DMS79 (cell line): ENCODE results near the gene GNPDA1.

Experiments used
- DNase-seq: peaks from one replicate; lab custom pipeline; 2025; lab: John Stamatoyannopoulos, UW

GNPDA1 gene

DNA sequence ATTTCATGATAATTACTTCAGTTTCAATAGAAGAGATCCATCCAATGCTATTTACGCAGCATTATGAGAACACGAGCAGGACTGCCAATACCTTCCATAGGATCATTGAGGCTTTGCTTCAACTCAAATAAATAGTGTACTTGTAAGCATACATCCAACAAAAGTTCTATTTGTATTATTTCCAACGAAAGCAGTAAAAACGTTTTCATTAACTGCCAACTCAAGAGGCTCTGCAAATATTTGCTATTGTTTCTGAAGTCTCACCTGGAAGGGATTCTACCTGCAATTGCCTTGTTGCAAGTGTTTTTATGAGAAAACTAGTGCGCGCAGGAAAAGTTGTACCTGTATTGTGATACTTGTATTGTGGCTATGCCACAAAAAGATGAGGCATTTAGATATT is 11.0 kb upstream of the GNPDA1 start:
- DNase-seq: no peak

DNA sequence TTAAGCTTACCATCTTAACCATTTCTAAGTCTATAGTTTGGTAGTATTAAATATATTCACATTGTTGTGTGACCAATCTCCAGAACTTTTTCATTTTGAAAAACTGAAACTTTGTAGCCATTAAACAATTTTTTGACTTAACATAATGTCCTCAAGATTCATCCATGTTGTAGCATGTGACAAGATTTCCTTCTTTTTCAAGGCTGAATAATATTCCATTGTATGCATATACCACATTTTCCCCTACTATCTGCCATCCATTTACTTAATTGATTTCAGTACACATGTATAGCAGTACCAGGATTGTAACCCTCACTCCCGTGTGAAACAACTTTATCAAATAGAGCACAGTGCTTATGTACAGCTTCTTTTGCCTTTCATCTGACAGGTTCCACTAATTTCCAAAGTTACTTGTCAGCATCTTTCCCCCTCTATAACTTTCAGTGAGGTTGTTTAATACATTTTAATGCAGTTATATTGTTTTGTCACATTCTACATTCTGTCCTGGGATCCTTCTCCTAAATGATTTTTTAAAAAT is 7.4 kb upstream of the GNPDA1 start:
- no peak for DNase-seq

DNA sequence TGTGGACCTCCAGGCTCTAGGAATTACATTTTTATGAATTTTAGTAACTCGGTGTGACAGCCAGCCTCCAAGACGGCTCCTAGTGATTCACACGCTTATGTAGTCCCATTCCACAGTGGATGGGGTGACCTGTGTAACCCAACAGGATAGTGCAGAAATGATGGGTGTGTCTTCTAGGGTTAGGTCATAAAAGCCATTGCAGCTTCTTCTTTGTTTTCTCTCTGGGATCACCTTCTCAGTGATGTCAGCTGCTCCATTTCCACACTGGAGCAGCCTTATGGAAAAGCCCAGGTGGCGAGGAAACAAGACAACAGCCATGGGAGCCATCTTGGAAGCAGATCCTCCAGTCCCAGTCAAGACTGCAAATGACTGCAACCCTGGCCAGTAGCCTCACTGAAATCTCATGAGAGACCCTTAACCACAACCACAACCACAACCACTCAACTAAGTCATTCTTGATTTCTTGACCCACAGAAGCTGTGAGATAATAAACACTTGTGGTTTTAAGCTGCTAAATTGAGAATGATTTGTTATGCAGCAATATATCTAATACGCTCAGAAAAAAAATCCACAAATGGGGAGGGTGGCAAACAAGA is 5.1 kb upstream of the GNPDA1 start:
- DNase-seq: no peak

DNA sequence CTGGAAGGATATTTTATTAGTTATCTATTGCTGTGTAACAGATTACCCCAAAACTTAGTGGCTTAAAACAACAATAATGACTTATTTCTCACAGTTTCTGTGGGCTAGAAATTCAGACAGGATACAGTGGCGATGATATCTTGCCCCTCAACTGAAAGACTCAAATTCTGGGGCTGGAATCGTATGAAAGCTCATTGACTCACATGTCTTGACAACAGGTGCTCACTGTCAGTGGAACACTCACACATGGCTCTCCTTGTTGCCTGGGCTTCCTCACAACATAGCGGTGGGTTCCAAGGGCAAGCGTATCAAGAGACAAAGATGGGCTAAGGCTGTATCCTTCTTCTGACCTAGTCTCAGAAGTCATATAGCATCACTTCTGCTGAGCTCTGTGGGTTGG is 3.7 kb upstream of the GNPDA1 start:
- no peak for DNase-seq

DNA sequence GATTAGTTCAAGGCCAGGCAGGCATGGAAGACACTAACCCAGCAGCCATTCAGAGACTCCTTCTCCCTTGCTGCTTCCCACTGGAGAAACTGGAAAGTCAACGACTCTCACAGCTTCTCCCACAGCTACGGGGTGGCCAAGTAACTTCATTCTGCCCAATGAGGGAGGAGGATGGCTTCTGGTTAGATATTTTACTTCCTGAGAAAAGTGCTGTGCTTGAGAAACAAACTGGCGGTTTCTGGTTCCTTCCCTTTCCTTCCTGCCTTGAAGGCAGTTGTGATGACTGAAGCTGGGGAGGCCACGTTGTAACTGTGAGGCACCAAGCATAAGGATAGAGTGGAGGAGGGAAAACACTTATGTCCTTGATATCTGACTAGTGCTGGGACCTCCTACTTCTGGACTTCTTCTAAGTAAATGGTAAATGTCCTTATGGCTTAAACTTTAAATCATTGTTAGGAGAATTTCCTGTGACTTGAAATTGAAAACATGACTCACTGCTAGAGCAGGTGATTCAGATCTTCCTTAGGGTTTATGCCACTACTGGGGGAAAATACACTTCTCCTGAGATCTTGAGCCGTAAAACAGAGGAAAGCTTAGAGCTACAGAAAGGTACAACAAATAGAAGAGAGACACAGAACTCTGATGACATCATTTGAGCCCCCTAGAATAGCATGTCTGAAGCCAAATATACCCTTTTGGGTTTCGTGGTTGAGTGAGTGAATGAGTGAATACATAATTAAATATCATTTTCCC is 3.1 kb upstream of the GNPDA1 start:
- no peak for DNase-seq

DNA sequence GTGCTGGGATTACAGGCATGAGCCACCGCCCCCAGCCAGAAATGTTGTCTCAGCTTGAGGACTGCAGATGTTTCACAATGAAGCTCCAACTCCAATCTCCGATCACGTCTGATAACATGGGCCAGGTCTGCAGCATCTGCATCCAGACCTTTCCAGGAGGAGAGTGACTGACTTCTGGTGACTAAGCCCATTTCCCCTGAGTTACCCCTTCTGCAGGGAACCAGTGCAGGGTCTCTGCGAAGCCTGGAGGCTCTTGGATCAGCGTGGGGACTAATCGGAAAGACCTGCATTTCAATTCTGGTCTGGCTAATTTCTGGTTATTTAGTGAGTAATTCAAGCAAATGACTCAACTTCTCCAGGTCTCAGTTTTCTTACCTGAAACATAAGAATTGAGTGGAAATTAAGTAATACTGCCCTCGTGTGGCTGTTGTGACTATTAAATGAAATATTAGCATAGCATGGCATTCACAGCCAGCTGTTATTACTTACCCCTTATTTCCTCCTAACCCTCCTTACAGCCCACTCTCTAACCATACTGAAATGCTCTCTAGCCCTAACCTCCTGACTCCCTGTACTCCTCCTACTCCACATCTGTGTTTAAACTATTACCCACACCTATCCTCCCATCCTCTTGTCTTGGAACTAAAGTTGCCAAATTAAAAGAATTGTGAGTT is 2.2 kb upstream of the GNPDA1 start:
- no peak for DNase-seq

DNA sequence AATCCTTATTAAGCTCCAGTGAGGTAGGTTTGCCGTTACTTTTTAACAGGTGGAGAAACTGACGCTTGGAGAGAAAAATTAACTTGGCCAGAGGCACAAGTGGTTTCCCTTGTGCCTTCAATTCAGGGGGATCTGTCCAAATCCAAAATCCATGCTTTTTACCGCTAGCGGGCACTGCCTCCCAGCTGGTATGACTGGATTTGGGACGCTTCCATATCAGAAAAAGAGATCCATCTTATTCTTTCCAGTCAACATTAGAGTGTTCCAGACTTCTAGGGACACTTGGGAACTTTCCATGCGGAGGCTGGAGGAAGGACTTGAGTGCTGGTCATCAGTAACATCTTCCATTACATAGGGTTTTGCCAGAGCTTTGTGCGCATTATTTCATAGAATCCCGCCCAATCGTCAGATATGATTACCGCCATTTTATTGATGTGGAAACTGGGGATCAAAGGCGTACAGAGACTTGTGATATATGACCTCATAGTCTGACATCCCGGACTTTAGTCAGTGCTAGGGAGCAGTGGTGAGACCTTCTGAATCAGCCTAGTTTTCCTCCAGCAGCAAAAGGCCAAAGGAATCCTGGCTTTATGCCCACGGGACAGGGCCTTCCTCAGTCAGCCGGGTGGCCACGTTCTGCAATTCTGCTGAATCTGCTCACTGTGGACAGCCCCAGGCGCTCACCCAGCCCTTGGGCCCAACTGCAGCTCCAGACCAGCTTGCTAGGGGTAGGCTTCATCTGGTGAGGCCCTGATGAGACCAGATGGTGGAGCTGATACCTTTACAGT is 1.1 kb upstream of the GNPDA1 start:
- no peak for DNase-seq

DNA sequence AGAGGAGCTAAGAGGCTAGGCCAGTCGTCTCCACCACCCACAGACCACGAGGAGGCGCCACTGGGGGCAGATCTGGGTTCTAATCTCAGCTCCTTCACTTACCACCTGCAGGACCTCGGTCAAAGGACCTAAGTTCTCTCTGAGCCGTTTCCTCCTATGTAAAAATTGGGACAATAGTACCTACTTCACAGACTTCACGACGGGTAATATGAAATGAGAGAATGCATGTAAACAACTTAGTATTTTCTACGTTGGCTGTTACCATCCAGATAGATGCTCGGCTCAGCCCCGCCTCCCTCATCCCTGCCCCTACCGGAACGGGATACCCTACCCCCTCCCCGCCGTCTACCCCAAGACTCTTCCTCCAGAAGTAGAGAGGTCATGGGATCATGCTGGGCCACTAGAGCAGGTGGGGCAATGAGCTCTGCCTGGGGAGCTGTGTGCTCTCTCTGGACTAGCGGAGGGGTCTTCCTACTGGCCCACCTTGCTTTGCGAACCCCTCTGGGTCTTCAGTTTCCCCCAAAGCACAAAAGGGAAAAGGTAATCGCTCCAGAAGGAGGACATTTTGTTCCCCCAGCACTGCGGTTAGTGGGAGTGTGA is 541 bp downstream of the GNPDA1 start:
- no peak for DNase-seq

DNA sequence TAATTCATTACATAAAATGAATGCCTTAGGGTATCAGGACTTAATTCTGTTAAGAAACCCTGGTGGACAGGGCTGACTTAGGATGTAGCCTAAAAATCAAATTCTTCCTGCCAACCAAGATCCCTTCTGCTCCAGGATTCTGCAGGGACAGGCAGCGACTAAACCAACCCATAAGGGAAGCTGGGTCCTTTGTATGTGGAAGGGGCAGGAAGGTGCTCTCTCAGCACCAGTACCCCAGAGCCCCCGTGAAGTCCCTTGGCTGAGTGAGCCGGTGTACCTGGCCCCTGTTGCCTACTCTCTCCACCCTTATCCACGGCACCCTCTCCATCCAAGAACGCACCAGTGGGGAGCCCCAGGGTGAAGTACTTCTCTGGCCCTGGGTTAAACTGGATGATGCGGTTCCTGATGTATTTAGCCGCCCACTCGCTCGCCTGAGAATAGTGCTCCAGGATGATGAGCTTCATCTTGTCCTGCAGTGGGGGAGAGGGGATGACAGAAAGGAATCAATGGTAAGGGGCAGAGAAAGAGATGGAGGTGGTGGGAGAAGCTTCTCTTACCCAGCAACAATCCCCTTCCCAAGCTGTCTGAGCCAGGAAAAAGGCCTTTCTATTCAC is 1.1 kb downstream of the GNPDA1 start:
- DNase-seq: no peak

DNA sequence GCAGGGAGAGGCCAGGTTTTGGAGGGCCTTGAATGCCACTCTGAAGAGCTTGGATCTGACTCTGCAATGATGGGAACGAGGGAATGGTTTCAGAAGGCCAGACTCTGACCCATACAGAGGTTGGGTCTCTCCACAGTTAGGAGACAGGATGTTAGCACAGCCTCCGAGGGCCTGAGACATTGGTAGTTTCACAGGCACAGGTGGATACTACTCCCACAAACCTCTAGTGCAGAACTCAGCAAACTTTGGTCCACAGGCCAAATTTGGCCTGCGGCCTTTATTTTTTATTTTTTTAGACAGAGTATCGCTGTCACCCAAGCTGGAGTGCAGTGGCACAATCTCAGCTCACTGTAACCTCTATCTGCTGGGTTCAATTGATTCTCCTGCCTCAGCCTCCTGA is 2.9 kb downstream of the GNPDA1 start:
- no peak for DNase-seq

DNA sequence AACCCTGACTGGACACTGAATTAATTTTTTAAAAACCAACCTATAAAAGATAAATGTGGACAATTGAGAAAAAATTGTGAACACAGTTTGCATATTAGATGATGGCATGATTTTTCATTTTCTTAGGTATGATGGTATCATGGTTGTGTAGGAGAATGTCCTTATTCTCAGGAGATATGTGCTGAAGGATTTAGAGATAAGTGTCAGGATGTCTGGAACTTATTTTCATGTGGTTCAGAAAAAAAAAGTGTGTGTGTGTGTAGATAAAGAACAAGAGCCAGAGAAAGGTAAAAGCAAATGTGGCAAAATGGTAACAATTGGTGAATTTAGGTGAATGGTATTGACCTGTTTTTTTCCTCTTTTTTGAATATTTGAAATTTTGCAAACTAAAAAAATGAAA is 4.0 kb downstream of the GNPDA1 start:
- no peak for DNase-seq

DNA sequence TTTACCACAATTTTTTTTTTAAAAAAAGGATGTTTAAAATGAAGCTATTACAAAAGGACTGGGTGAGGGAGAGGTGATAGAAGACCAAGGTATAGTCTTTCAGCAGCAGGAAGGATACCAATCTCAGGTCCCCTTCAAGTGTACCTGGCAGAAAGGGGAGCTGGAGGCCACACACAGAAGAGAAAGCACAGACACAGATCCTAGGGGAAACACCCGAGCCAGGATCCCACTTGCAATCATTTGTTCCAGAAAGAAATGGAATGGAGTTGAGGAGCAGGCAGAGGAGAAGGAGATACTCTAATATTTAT is 5.6 kb downstream of the GNPDA1 start:
- no peak for DNase-seq

DNA sequence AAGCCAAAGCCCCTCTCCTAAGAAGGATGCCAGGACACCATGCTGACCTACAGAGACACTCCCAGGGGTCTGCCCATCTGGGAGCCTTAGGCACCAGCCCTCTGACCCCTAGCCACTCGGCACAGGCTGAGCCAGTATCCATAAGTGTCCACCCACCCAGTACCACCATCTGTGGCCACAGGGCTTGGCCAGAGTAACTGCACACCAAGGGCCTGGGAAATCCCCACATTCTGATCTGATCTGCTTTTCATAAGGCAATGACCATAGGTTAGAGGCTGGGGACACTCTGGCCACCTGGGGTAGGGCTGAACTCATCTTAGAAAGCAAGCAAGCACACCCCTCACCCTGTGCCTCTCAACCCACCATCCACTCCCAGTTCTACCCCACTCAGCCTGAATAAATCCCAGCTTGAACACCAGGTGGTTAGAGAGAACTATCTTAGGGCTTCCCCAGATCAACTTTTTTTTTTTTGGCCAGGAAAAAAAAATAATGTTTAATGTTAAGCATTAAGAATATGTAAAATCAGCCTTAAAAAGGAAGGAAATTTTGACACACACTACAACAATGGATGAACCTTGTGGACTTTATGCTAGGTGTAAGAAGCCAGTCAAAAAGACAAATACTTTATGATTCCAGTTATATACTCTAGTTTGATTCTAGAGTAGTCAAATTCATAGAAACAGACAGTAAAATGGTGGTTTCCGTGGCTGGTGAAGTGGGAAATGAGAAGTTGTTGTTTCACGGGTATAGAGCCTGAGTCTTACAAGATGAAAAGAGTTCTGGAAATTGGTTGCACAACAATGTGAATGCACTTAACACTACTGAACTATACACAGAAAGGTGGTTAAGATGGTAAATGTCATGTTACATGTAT is 6.2 kb downstream of the GNPDA1 start:
- DNase-seq: no peak

DNA sequence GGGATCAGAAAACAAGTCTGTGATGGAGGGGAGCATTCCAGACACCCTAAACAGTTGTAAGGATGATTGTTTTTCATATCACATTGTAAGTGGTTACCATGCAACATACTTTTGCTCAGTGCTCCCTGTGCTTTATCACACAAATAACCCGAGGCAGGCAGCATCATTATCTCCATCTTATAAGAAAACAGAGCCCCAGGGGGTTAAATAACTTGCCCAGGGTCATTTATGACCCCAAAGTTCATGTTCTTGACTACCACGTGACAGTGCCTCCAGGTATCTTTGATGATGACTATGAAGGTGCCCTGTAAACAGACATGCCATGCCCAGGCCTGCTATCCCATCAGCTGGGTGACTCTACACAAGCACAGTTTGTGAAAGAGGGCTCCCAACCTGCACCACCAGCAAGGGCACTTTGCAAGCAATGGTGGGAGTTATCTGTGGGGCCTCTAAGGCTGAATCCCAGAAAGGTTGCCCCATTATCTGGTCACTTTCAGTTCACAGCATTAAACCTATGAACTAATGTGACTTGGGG is 9.5 kb downstream of the GNPDA1 start:
- DNase-seq: no peak

DNA sequence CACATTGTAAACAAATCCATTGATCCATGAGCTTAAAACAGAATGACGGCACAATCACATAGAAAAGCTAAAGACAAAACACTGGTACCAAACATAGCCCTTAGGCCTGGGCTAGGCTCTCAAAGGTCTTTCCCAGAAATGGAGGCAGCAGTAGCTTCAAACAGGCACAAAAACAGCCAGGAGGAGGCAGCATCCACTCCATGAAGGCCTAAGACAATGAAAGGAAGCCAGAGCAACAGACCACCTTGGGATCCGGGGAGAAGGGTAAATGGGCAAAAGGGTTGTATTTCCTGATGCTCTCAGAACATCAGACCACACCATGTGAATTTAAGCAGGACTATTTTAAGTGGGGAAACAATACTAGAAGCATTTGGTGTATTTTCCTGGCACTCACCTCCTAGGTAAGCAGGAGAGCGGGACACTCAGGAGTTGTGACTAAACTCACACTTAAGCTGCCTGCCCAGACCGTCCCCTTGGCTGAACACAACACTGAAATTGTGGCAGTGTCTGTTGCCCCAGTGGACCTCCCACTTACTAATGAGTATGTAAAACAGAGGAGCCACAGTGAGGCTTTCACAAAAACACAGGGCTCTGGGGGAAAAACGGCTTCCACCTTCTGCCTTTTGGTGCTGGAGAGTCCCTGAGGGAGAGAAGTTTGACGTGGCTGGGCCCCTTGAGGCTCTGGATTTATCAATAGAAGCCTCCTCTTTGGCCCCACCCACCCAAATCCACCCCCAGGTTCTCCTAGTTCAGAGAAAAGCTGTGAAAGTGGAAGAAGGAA is 11.9 kb downstream of the GNPDA1 start:
- no peak for DNase-seq

DNA sequence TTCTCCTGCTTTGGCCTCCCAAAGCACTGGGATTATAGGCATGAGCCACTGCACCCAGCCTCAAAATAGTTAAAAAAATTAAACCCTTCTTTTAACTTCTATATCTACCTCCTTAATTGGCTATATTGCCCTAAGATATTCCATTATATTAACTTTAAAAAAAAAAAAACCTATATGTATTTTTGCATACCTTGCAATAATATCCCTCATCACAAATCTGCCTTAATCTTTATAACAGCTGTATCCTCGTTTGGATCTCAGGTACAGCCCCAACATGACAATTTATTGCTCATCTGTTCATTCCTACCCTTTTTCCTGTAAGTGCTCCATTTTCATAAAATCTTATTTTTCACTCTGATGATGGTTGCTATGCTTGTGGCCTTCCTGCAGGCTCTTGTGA is 12.7 kb downstream of the GNPDA1 start:
- DNase-seq: no peak

DNA sequence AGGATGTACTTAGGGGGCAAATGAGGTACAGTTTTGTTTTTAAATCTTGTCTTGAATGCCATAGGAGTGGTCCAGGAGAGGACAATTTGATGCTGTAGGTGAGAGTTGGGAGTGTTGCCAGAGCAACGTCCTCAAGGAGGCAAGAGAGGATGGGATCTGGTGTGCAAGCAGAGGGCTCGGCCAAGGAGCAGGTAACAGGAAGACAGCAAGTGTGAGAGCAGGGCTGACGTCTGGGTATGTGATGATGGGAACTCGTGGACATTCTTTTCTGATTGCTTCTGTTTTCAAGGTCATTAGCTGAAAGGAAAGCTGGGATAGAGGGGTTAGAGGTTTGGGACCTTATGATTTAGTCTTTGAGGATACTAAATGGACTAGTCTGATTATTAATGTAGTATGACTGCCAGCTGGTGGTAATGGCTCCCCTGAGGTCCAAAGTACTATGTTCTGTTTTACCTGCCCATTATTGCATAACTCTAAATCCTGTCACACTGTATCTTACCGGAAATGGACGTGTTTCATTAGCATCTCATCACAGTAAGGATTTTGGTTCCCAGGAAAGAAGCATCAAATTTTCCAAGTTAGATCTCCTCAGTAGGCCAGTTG is 15.4 kb downstream of the GNPDA1 start:
- no peak for DNase-seq

DNA sequence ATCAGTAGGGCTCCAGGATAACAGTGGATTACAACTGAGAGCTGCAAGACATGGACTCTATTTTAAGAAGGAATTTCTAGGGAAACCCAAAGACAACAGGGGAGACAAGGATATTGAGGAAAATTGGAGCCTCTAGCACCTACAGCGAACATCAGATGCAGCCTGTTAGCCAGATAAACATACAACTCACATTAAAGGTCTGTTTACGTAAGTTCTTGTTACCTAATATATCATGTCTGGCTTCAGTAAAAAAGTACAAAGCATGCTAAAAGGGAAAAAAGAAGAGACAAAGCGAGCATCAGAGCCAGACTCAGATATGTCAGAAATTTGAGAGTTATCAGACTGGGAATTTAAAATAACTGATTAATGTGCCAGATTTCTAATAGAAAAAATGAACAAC is 17.2 kb downstream of the GNPDA1 start:
- no peak for DNase-seq

DNA sequence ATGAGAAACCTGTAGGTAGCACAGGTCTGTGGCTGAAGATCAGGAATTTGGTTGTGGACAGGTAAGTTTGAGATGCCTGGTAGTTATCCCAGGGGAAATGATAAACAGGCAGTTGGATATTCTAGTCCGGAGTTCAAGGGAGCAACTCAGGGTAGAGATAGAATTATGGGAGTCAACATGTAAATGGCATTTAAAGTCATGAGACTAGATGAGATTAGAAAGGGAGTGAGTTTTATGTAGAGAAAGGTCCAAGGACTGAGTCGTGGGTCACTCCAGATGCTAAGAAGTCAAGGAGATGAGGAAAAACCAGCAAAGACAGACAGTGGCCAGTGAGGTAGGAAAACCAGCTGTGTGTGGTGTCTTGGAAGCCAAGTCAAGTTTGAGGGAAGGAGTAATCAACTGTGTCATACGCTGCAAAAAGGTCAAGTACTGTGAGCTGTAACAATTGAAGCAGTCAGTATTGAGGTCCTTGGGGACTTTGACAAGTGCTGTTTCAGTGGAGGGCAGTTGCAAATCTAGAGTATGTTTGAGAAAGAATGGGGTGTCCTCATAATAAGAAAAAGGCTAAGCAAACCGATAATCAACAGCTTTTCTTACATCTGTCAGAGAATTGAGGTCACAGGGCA is 18.2 kb downstream of the GNPDA1 start:
- no peak for DNase-seq
